GM19468 (cell line): ENCODE results near the gene LRP2.
"Not testable (repeated sequence)": the region's sequence is repeated elsewhere in the genome, so short reads cannot be mapped to it uniquely, and the experiment has no call there.

Source experiments
- ATAC-seq: cut with Tn5 transposase; IDR thresholded peaks from one replicate; pipeline ENCODE4 v1.9.1; 2021; ENCODE audit warnings: mild to moderate bottlenecking, moderate library complexity, moderate number of reproducible peaks; ENCODE audit not compliant: unreplicated experiment; ENCODE audit errors: extremely low read depth

LRP2 gene

GRCh38 chr2:169303579-169304305, 58.6 kb downstream of the LRP2 start:
- no peak for ATAC-seq

DNA sequence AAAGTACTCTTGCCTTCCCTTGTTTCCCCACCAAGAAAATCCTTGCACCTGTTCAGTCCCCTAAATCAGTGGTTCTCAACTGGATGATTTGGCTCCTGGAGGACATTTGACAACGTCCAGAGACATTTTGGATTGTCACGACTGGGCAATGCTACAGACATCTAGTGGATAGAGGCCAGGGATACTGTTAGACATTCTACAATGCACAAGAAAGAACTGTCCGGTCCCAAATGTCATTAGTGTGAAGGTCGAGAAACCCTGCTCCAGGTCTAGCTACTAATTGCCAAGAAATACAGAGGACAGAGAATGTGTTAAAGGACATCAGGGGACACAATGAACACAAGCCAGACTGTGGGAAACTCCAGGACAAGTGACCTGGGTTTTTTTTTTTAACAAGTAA, 60.0 kb downstream of the LRP2 start:
- no peak for ATAC-seq

DNA sequence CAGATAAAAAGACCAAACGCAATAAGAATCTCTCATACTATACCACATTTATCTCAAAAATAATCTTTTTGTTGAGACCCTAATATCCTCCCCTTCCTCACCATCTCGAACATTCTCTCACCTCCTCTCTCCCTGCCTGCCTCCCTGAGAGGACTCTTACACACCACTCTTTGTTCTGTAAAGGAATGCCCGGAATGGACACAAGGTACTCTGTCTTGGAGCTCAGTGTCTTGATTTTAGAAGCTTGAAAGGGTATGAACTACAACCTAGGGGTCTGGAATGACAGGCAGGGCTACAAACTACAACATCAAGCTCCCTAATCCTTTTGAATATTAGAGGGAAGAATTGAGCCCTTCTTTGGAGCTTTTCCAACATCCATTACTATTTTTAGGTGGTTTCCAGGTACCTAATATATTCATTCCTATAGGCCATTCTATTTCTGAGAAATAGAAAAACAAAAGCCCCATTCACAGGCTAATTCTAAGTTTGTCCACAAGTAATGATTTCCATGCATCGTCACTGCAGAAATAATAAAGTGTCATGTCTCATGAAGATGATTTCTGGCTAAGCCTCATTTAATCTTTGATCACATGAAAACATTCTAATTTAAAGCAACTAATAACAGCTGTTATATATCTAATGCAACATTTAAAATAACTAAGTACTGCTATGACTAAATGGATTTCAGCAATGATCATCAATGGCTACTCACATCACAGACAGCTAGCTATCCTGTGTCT, 60.6 kb downstream of the LRP2 start:
- ATAC-seq, result no peak

GRCh38 chr2:169300636-169301530, 61.5 kb downstream of the LRP2 start:
- ATAC-seq, result no peak

DNA sequence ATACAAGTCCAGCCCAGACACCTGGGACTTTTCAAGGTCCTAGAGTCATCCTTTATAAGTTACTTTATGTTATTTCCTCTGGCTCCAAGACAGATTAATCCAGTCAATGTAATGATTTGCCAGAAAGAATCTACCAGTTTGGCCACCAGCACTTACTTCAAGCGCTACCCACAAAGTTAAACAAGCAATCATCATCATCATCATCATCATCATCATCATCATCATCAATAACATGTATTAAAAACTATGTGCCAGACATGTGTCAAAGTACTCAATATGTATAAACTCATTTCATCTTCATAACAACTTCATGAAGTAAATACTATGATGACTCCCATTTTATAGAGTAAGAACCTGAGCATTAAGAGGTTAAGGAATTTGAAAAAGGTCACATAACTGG, 64.3 kb downstream of the LRP2 start:
- no peak for ATAC-seq

DNA sequence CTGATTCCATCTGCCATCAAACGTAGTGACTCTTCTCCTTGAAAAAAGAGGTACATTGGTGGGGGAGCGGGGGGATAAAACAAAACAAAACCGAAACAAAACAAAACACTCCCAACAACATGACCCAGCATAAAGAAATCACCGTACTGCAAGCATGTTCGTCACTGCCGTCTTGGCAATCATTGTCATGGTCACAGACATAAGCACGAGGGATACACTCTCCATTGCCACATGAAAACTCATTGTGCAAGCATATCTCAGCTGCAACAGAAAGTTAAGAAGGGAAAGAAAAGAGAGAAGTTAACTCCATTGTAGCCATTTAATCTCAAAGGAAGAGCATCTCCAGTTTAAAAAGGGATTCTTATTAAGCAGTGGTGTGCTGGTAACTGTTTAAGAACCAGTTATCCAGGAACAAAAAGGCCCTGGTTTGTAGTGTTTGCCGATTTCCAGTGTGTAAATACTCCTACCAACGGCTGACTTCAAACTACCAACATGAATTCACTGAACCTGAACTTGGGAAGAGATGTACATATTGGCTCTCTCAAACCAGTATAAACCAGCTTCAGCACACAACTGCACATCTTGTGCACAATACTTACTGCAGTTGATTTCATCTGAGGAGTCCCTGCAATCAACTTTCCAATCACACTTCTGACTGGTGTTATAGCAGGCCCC, 68.2 kb downstream of the LRP2 start:
- ATAC-seq, result no peak

GRCh38 chr2:169291517-169291916, 70.8 kb downstream of the LRP2 start:
- ATAC-seq, result no peak

DNA sequence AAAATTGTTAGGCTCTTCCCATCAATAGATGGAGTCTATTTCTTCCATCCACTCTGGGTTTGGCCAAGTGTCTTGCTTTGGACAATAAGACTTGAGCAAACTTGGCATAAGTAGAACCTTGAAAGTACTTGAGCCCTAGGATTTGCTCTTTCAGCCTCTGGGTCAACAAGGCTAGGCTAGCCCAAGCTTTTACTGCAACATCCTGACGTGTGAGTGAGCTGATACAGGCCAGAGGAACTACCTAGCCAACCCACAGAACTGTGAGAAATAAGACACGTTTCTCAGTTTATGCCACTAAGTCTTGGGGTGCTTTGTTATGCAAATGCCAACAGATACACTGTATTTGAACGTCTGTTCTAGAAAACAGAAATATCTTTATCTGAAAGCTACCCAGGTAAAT, 71.9 kb downstream of the LRP2 start:
- no peak for ATAC-seq

DNA sequence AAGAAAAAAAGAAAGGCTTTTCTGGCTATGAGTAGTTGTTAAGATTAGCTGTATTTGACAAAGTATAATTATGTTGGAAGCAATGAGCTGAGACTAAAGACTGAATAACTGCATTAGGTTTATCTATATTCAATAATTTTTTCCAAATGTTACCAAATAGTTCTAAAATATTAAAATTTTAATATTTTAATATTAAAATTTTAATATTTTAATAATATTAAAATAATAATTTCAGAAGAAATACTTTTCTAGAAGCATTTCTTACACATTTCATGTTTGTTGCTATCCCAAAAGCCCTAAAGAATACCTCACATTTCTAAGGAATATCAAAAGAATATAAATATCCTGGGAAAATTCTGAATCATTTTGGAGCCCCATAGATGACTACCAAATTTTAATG, 74.7 kb downstream of the LRP2 start:
- no peak for ATAC-seq

DNA sequence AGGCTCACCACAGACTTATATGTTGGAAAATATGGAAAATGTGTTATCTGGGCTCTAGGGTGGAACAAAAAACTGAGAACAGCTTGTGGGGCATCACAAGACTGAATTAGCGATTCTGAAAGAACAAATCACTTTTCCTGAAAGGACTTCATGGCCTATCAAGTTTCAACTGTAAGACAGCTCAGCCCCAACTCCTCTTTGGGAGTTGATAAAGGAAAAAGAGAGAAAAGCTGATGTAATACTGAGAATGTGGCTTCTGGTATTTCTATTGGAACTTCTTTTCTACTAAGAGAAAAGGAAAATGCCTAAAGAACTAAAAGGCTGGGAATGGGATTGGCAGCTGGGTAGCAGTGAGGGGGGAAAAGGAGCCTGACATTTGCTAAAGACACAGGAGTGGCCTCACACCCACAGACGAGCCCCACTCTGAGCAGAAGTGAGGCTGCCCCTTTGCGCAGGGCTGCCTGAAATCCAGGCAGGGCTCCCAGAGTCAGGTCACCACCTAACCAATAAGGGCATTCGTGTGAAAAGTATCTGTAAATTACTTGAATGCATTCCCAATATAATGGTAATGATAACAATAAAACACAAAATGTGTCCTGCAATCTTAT, 75.6 kb downstream of the LRP2 start:
- ATAC-seq, result no peak

DNA sequence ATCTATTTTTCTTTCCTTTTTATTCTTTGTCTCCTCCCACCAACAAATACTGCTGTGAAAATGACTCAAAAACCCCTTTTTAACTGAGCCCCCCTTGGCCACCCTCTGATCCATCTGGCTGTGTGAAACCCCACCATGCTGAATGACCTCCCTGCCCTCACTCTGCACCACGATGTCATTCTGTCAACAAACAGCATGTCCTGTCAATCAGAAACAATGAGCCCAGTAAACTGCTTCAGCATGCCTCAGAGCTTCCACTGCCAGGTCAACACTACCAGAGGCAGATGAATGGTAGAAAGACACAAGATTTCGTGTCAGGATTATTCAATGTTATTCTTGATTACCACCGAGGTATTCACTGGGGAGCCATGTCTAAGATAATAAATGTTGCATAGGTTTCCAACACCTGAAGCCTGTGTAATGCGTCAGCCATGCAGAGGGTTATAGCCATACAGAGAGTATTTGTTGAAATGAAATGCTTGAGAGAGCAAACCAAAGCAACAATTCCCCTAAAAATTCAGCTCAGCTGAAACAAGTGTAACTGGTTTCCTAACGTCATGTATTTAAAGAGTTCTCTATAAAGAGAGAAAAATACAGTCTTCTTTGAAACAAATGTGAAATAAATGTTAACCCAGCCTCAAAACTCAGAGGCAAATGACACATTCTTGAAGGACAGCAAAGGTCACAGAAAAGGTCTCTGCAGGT, 76.7 kb downstream of the LRP2 start:
- ATAC-seq, result no peak

GRCh38 chr2:169280502-169280901, 81.8 kb downstream of the LRP2 start:
- no peak for ATAC-seq

DNA sequence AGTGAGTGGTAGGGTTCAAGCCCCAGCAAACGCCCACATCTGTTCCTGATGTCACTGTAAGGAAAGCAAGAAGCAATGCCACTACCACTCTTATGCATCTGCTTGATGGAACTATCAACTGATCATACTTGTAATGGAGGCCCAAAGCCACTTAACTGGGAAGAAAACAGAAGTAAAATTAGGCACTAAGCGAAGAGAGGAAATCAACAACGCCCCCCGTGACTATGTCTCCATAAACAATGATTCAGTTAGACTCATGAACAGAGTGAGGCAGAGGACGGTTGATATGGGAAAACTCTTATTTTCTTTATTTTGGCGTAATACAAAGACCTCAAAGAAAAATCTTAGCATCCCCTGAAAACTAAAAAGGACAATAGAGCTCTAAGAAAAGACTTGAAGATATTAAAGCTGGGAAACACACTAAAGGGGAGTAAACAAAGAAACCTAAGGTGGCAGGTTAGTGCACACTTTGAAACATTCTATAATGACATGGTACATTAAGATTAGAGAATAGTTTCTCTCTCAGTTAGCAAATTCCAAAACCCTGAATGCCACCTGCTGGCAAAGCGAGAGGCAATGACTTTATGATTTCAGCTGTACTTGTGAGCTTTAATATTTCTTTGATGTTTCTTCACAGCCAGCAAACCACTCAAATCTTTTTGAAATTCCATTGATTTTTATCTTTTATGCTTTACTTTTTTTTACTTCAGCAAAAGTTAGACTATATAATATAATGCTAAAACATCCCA, 86.5 kb downstream of the LRP2 start:
- ATAC-seq, result no peak

DNA sequence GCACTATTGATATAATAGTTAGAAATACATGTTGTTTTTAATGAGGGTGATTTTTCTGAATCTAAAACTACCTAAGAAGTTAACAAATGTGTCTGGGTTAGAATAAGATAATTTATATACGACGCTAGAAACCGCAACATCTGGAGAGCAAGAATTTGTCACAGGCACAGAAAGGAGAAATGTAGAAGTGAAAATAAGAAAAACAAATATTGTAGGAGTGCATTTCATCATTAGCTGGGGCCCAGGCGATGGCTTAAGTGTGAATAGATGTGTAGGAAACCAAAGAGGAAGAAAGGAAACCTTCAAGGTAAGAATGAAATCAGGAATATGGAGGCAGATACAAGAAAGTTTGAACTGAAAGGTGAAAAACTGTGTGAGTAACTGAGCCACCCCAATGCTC, 90.3 kb downstream of the LRP2 start:
- no peak for ATAC-seq

GRCh38 chr2:169270574-169270973, 91.8 kb downstream of the LRP2 start:
- not testable (repeated sequence) for ATAC-seq

- ATAC-seq, result no peak
Observed at GRCh38 chr2:169265591-169265990, 96.7 kb downstream of the LRP2 start.

DNA sequence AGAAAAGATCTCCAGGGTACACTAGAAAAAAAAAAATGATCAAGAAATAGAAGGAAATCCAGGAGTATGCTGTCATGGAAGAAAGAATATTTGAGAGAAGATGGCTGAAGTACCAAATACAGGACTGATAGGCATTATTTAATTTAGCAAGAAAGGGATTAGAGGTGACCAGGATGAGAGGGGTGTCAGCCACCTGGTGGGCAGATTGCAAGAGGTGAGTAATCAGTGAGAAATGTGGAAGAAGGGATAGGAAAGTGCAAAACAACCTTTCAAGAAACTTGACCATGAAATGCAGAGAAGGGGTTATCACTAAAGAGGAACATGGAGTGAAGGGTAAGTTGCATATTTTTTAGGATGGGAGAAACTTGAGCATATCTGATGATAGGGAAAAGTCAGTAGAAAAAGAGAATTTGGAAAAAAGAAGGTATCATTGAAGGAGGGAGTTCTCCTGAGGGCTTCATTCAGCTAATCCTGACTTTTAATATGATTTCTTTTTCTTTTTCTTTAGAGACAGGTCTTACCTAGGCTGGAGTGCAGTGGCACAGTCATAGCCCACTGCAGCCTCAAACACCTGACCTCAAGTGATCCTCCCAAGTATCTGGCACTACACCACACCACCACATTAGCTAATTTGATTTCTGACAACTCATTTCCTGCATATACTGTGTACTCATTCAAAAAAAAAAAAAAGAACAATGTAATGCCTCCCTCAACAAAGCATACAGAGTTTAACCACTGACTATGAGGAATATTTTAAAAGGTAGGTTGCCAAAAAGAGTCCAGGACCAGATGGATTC, 101.3 kb downstream of the LRP2 start:
- no peak for ATAC-seq

- no peak for ATAC-seq
Observed at GRCh38 chr2:169260246-169260645, 102.1 kb downstream of the LRP2 start.
